SK-N-SH (cell line): ENCODE data around the gene SDHAF4. TPM values are rescaled to one million over a fixed set of nuclear protein-coding genes. Genes with fewer than 3 reads are reported as not detected.

Experiments
- CTCF ChIA-PET: fragments of 300-600, 350-600 bp; formaldehyde crosslinking; extraction: SDS; loops from one replicate; lab custom pipeline; 2021; lab: Yijun Ruan, JAX
- POLR2A ChIA-PET: fragments of 350-600 bp; sonication (Branson Sonifier 250); formaldehyde crosslinking; extraction: SDS; loops from one replicate; lab custom pipeline; 2020; ENCODE audit warnings: antibody characterized with exemption, inconsistent platforms; lab: Yijun Ruan, JAX
- DNase-seq: peaks from one replicate; pipeline ENCODE4 v3.0.0; 2012
- H2AFZ ChIP-seq: fragments of 200-600 bp; sonication (generic); 2 replicates; pipeline ENCODE4 v1.8.1; 2016; ENCODE audit warnings: antibody characterized with exemption, mild to moderate bottlenecking, low read depth
- H3F3A ChIP-seq: fragments of 200-600 bp; sonication (generic); replicated peaks from 2 replicates; pipeline ENCODE3; 2016; ENCODE audit warnings: antibody characterized with exemption, mild to moderate bottlenecking; ENCODE audit not compliant: insufficient read depth
- H3K27ac ChIP-seq, 2 experiments: fragments of 200-500 bp in 1 of 2; fragments of 200-600 bp in 1 of 2; sonication (Bioruptor generic) in 1 of 2; sonication (generic), shearing (Covaris generic) in 1 of 2; 2 replicates each; pipeline versions ENCODE4 v1.5.1 to v1.6.1; 2014 to 2016; ENCODE audit warnings: low read depth in 2 of 2, inconsistent platforms in 1 of 2, low read length in 1 of 2, mild to moderate bottlenecking in 1 of 2, mixed read lengths in 1 of 2
- H3K27me3 ChIP-seq: fragments of 200-600 bp; sonication (generic), shearing (Covaris generic); 2 replicates; pipeline ENCODE4 v1.6.1; 2016; ENCODE audit warnings: mixed run types; ENCODE audit not compliant: insufficient read depth
- H3K36me3 ChIP-seq, 2 experiments: fragments of 200-500 bp in 1 of 2; fragments of 200-600 bp in 1 of 2; sonication (Bioruptor generic) in 1 of 2; sonication (generic) in 1 of 2; replicated peaks in 1 of 2; 2 replicates each; pipeline versions ENCODE3 to v1.5.1; 2014 to 2016; ENCODE audit warnings: low read length in 1 of 2, mild to moderate bottlenecking in 1 of 2; ENCODE audit not compliant: insufficient read depth in 2 of 2, control insufficient read depth in 1 of 2
- H3K4me1 ChIP-seq, 2 experiments: fragments of 200-500 bp in 1 of 2; fragments of 200-600 bp in 1 of 2; sonication (Bioruptor generic) in 1 of 2; sonication (generic), shearing (Covaris generic) in 1 of 2; 2 replicates each; pipeline versions ENCODE4 v1.5.1 to v1.6.1; 2014 to 2016; ENCODE audit warnings: low read depth in 1 of 2, low read length in 1 of 2, mixed run types in 1 of 2; ENCODE audit not compliant: insufficient read depth in 2 of 2, control insufficient read depth in 1 of 2
- H3K4me2 ChIP-seq: fragments of 200-600 bp; sonication (generic), shearing (Covaris generic); 2 replicates; pipeline ENCODE4 v1.6.1; 2017; ENCODE audit warnings: mixed run types
- H3K4me3 ChIP-seq, 2 experiments: fragments of 200-500 bp in 1 of 2; fragments of 200-600 bp in 1 of 2; sonication (Bioruptor generic) in 1 of 2; sonication (generic), shearing (Covaris generic) in 1 of 2; 2 replicates each; pipeline versions ENCODE4 v1.5.1 to v1.8.1; 2014 to 2016; ENCODE audit warnings: low read depth in 2 of 2, inconsistent platforms in 1 of 2, low read length in 1 of 2, mild to moderate bottlenecking in 1 of 2, mixed read lengths in 1 of 2, moderate library complexity in 1 of 2
- H3K79me2 ChIP-seq: fragments of 200-600 bp; sonication (generic); 2 replicates; pipeline ENCODE4 v1.8.1; 2017; ENCODE audit warnings: mild to moderate bottlenecking; ENCODE audit not compliant: insufficient read depth
- H3K9ac ChIP-seq: fragments of 200-600 bp; sonication (generic); 2 replicates; pipeline ENCODE4 v1.6.1; 2017; ENCODE audit warnings: mixed run types
- H3K9me2 ChIP-seq: fragments of 200-600 bp; sonication (generic); 2 replicates; pipeline ENCODE4 v1.6.1; 2017; ENCODE audit warnings: mixed run types
- H3K9me3 ChIP-seq: fragments of 200-600 bp; sonication (generic); 2 replicates; pipeline ENCODE4 v1.6.1; 2017; ENCODE audit warnings: mixed run types, mild to moderate bottlenecking, moderate library complexity
- H4K20me1 ChIP-seq: fragments of 200-600 bp; sonication (generic); 2 replicates; pipeline ENCODE4 v1.6.1; 2017; ENCODE audit warnings: mild to moderate bottlenecking, mixed run types; ENCODE audit not compliant: insufficient read depth
- CHD2 ChIP-seq: fragments of 150-350 bp; IDR thresholded peaks from 2 replicates; pipeline ENCODE4 v1.6.1; 2018; ENCODE audit warnings: low read length; ENCODE audit not compliant: partially characterized antibody
- ELF1 ChIP-seq: IDR thresholded peaks from 2 replicates; pipeline ENCODE4 v1.4.0; 2012
- FOSL2 ChIP-seq: IDR thresholded peaks from 2 replicates; pipeline ENCODE4 v1.4.0; 2012; ENCODE audit warnings: low read depth, mild to moderate bottlenecking, moderate library complexity, borderline replicate concordance
- GATA2 ChIP-seq: sonication (generic); formaldehyde crosslinking; IDR thresholded peaks from 2 replicates; pipeline ENCODE4 v1.5.0; 2020; ENCODE audit warnings: mild to moderate bottlenecking, missing genetic modification reagents
- JUND ChIP-seq: IDR thresholded peaks from 2 replicates; pipeline ENCODE4 v1.4.0; 2012
- NFIC ChIP-seq: IDR thresholded peaks from 2 replicates; pipeline ENCODE4 v1.4.0; 2012; ENCODE audit warnings: borderline replicate concordance
- NRF1 ChIP-seq: IDR thresholded peaks from 2 replicates; pipeline ENCODE4 v1.6.1; 2012; ENCODE audit warnings: low read depth, mild to moderate bottlenecking, low read length
- RAD21 ChIP-seq: IDR thresholded peaks from 2 replicates; pipeline ENCODE4 v1.6.1; 2012; ENCODE audit warnings: mild to moderate bottlenecking, low read length
- TEAD4 ChIP-seq: IDR thresholded peaks from 2 replicates; pipeline ENCODE4 v1.4.0; 2012; ENCODE audit warnings: mild to moderate bottlenecking, borderline replicate concordance; ENCODE audit not compliant: insufficient read depth
- WGBS: methylation state at CpG from one replicate; pipeline ENCODE4 v1.1.6; 2017; ENCODE audit warnings: low lambda C conversion rate; 5-methylcytosine and 5-hydroxymethylcytosine counted together
- polyA plus RNA-seq, 3 experiments: library from polyadenylated mRNA; depleted of rRNA; stranded (reverse); fragments of >200 nt; gene quantifications; 2 replicates each; pipeline ENCODE4 v1.2.3, GENCODE V29; 2012
- TF ChIP-seq, protein P1 (sequence below): IDR thresholded peaks from 2 replicates; pipeline ENCODE4 v1.4.0; 2012; ENCODE audit warnings: low read depth, borderline replicate concordance
- TF ChIP-seq, protein P2 (sequence below): IDR thresholded peaks from 2 replicates; pipeline ENCODE4 v1.4.0; 2012; ENCODE audit warnings: low read depth, borderline replicate concordance
- TF ChIP-seq, protein P3 (sequence below): IDR thresholded peaks from 2 replicates; pipeline ENCODE4 v1.4.0; 2012; ENCODE audit warnings: low read depth

SDHAF4 gene
- polyA plus RNA-seq, 1 of the 3 experiments (the other 2 are of a cell fraction): 8.6 TPM

DNA sequence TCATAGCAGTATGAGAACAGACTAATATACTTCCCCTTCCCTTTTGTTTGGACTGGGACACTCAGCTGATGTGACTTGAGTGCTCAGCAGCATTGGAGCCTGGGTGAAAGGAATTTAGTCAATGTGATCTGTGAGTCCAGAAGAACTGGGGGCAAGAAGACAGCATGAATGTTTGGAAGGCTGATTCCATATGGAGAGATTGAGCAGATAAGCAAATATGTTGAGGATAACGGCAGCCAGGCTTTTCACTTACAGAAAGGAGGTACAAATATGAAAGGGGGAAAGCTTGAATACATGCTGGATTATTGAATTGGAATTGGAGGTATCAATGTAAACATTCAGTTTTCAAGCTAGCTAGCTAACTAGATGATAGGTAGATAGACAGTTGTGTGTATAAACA is 63.2 kb downstream of the SDHAF4 start:
- Histone ChIP-seq H3K79me2 (no peaks in the 10 kb centered on the region), H3K4me2 (no peak overlapping the region)
- POLR2A ChIA-PET: no interaction called here
- no peak for TF ChIP-seq TEAD4
- no peak for TF ChIP-seq NFIC
- TF ChIP-seq, protein P1, sequence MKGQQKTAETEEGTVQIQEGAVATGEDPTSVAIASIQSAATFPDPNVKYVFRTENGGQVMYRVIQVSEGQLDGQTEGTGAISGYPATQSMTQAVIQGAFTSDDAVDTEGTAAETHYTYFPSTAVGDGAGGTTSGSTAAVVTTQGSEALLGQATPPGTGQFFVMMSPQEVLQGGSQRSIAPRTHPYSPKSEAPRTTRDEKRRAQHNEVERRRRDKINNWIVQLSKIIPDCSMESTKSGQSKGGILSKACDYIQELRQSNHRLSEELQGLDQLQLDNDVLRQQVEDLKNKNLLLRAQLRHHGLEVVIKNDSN: no peak
- no peak for TF ChIP-seq RAD21
- TF ChIP-seq, protein P2, sequence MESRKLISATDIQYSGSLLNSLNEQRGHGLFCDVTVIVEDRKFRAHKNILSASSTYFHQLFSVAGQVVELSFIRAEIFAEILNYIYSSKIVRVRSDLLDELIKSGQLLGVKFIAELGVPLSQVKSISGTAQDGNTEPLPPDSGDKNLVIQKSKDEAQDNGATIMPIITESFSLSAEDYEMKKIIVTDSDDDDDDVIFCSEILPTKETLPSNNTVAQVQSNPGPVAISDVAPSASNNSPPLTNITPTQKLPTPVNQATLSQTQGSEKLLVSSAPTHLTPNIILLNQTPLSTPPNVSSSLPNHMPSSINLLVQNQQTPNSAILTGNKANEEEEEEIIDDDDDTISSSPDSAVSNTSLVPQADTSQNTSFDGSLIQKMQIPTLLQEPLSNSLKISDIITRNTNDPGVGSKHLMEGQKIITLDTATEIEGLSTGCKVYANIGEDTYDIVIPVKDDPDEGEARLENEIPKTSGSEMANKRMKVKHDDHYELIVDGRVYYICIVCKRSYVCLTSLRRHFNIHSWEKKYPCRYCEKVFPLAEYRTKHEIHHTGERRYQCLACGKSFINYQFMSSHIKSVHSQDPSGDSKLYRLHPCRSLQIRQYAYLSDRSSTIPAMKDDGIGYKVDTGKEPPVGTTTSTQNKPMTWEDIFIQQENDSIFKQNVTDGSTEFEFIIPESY: no peak
- TF ChIP-seq GATA2: no peak
- TF ChIP-seq, protein P3, sequence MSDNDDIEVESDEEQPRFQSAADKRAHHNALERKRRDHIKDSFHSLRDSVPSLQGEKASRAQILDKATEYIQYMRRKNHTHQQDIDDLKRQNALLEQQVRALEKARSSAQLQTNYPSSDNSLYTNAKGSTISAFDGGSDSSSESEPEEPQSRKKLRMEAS: no peak
- TF ChIP-seq ELF1: no peak
- TF ChIP-seq FOSL2: no peak
- TF ChIP-seq, all 33 proteins: peak for 0
- peak; percentile 19 for DNase-seq
- CTCF ChIA-PET: interaction anchor here (0.8 kb wide), 1 partner anchor 58 kb away, joined by 3 read pairs; no protein-coding TSS in a partner anchor
- no peaks in the 10 kb centered on the region for H3F3A ChIP-seq
- 5% methylated on average over 1 of the region's 1 CpG for WGBS
- no peaks in the 10 kb centered on the region for H4K20me1 ChIP-seq
- H3K9me2 ChIP-seq: no peaks in the 10 kb centered on the region
- H3K9ac ChIP-seq: no peak overlapping the region
- no peaks in the 10 kb centered on the region for H3K36me3 ChIP-seq
- no peak overlapping the region for H2AFZ ChIP-seq
- no peaks in the 10 kb centered on the region for H3K4me1 ChIP-seq
- no peaks in the 10 kb centered on the region for H3K9me3 ChIP-seq
- H3K27ac ChIP-seq: no peak overlapping the region
- no peak overlapping the region for H3K4me3 ChIP-seq
- H3K27me3 ChIP-seq: no peaks in the 10 kb centered on the region

DNA sequence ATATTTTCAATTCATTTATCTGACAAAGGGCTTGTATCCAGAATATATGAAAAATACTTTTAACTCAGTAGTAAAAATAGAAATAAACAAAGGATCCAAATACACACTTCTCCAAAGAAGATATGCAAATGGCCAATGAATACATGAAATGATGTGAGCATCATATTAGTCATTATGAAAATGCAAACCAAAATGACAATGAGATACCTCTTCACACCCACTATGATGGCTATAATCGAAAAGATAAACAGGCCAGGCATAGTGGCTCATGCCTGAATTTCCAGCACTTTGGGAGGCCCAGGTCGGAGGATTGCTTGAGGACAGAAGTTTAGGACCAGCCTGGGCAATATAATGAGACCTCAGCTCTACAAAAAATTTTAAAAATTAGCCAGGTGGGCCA is 67.1 kb downstream of the SDHAF4 start:
- CTCF ChIA-PET: no interaction called here
- no peak for DNase-seq
- Histone ChIP-seq H3K27me3 (no peaks in the 10 kb centered on the region), H3K4me3 (no peak overlapping the region), H3K36me3 (no peaks in the 10 kb centered on the region), H3K9me2 (no peaks in the 10 kb centered on the region), H3K4me1 (no peaks in the 10 kb centered on the region), H4K20me1 (no peaks in the 10 kb centered on the region), H3K79me2 (no peaks in the 10 kb centered on the region), H3F3A (no peaks in the 10 kb centered on the region), H3K9me3 (no peaks in the 10 kb centered on the region), H3K27ac (no peak overlapping the region), H2AFZ (no peak overlapping the region), H3K9ac (no peak overlapping the region), H3K4me2 (no peak overlapping the region)
- WGBS: 42% methylated on average over 2 of the region's 2 CpGs
- POLR2A ChIA-PET: no interaction called here
- TF ChIP-seq FOSL2 (no peak), CHD2 (no peak), NRF1 (no peak), JUND (no peak)
